ENCODE measurements around the gene ZNF48.

ZNF48 gene

GRCh38 chr16:30395155-30395991 is at the start of gene ZNF48:
Gene ZNF48, plus strand, starts transcription at chr16:30395420. Its CDS starts 375 bp downstream, at chr16:30395795.
- peak; percentile 70 for DNase-seq

DNA sequence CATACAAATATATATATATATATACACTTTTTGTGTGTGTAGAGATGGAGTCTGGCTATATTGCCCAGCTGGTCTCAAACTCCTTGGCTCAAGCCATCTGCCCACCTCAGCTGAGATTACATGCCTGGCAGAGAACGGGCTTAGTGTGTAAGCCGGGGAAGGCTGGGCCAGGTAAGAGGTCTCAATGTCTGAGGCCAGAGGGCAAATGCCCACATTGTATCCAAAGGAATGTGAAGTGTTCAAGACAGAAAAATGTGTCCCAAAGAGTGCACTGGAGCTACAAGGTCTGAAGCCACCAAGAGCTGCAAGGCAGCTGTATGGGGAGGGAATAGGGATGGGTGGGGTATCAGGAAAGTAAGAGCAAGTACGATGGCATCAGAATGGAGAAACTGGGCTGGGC is 48.9 kb upstream of the ZNF48 start:
- DNase-seq, result no peak

DNA sequence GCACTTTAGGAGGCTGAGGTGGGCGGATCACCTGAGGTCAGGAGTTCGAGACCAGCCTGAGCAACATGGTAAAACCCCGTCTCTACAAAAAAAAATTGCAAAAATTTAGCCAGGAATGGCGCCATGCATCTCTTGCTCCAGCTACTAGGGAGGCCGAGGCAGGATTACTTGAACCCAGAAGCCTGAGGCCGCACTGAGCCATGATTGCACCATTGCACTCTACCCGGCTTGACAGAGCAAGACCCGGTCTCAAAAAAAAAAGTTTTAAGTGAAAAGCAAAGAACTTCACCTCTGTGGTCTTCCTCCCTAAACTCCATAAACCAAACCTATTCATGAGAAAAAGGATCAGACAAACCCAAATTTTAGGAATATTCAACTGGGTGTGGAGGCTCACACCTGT is 47.1 kb upstream of the ZNF48 start:
- DNase-seq, result no peak

- DNase-seq, result no peak
Observed at GRCh38 chr16:30348929-30349328, 46.3 kb upstream of the ZNF48 start.

- peak; percentile 20 for DNase-seq
Observed at GRCh38 chr16:30349675-30350074, 45.5 kb upstream of the ZNF48 start.

DNA sequence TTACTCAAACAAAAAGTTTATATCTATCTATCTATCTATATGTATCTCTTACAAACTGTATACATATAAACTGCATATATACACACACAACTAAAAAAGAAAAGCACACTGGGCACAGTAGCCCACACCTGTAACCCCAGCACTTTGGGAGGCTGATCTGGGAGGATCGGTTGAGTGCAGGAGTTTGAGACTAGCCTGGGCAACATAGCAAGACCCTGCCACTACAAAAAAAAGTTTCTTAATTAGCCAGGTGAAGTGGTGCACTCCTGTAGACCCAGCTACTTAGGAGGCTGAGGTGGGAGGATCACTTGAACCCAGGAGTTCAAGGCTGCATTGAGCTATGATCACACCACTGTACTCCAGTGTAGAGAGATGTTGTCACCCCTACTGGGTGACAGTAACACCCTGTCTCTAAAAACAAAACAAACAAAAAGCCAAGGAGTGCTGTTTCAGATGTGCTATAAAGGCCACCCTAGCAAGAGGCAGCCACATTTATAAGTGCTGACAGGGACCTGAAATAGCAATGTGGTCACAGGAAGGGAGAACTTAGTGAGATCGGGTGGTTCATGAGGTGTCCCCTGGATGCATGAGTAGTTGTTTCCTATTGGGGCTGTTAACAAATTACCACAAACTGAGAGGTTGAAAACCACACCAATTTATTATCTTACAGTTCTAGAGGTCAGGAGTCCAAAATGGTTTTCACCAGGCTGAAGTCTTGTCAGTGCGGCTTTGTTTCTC is 44.9 kb upstream of the ZNF48 start:
- peak; percentile 87 for DNase-seq

- no peak for DNase-seq
Observed at GRCh38 chr16:30351001-30351441, 44.2 kb upstream of the ZNF48 start.

- no peak for DNase-seq
Observed at GRCh38 chr16:30351586-30352419, 43.4 kb upstream of the ZNF48 start.

DNA sequence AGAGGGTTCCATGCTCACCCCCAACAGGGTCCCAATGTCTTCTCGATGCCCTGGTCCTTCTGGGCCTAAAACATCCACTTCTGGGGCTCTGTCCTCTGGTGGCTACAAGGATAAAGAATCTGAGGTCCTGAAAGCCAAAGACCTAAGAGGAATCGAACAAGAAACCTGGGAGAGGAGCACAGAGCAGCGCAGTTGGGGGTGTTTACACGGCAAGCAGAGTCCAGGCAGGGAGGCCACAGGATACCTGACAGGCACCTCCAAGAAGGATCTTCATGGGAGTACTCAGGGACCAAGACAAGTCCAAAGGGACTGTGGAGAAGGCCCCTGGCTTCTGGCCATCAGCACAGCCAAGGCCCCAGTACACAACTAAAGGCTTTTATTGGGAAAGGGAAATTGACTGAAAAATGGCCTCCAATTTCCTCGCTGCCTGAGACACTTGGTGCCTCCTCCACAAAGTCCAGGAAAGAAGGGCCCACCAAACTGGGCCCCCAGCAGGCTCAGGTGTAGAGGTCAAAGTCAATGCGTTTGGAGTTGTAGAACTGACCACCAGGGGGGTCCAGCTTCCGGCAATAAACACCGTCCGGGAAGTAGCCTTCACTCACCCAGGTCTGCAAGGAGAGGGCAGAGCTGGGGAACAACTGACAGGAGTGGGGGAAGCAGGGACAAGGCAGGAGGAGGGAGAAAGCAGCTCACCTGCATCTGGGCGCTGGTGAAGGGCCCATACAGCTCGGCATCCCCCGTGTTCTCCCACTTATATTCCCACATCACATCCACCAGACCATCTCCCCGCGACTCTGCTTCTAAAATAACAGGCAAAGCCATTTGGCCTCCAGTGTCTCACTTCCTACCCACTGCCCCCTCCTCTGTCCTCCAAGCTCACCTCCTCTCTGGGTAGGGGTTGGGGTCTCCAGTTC is 42.5 kb upstream of the ZNF48 start:
- DNase-seq, result no peak

- no peak for DNase-seq
Observed at GRCh38 chr16:30353438-30354129, 41.6 kb upstream of the ZNF48 start.

- no peak for DNase-seq
Observed at GRCh38 chr16:30354423-30355143, 40.6 kb upstream of the ZNF48 start.

- DNase-seq, result peak; percentile 99
Observed at GRCh38 chr16:30355144-30355953, 39.9 kb upstream of the ZNF48 start, which contains the start of gene CD2BP2. Gene CD2BP2, minus strand, starts transcription at chr16:30355308. Its CDS starts 627 bp downstream, at chr16:30354681.

DNA sequence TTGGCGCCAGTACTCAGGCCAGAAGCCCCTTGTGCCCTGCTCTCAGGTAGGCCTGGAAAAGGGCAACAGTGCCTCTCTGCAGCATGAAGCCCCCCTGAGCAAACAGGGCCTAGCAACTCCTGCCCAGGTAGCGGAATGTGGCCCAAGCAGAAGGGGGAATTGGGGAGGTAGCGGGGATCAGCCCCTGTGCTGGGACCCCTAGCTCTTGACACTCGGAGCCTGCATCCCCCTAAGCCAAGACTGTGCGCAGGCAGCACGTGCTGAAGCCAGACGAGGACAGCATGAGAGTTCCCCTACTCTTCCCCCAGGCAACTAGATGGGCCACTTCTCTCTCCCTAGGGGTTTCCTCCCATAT is 39.3 kb upstream of the ZNF48 start:
- no peak for DNase-seq

- DNase-seq, result no peak
Observed at GRCh38 chr16:30356401-30357084, 38.7 kb upstream of the ZNF48 start.

- no peak for DNase-seq
Observed at GRCh38 chr16:30357085-30357714, 38.0 kb upstream of the ZNF48 start.

- no peak for DNase-seq
Observed at GRCh38 chr16:30357715-30358576, 37.3 kb upstream of the ZNF48 start.

GRCh38 chr16:30358577-30358936 is 36.7 kb upstream of the ZNF48 start:
- DNase-seq, result no peak

All from MV-4-11 (cell line).